HCT116 (cell line): ENCODE data around the gene MOB3B. TPM values are rescaled to one million over a fixed set of nuclear protein-coding genes. Genes with fewer than 3 reads are reported as not detected.
"Not testable (repeated sequence)": the region's sequence is repeated elsewhere in the genome, so short reads cannot be mapped to it uniquely, and the experiment has no call there.

Source experiments
- ATAC-seq: fragments of 200-7000 bp; cut with Tn5 transposase; 2 replicates; pipeline ENCODE4 v1.9.1; 2020; ENCODE audit warnings: mild to moderate bottlenecking, moderate library complexity
- BruUV-seq: library from RNA; stranded (reverse); fragments of 400-500 nt; replicated peaks from 2 replicates; lab custom pipeline; 2021; lab: Mats Ljungman, UMichigan
- CTCF ChIA-PET: fragments of 300-600 bp; sonication (Branson Sonifier 250); formaldehyde crosslinking; loops from one replicate; lab custom pipeline; 2021; ENCODE audit warnings: antibody characterized with exemption; lab: Charles Lee
- POLR2A ChIA-PET: fragments of 300-600, 350-600 bp; sonication (Branson Sonifier 250); formaldehyde crosslinking; loops from one replicate; lab custom pipeline; 2021; ENCODE audit warnings: antibody characterized with exemption; lab: Charles Lee
- RAD21 ChIA-PET, 2 experiments: fragments of 300-600 bp; sonication (Branson Sonifier 250); formaldehyde crosslinking; loops; one replicate each; lab custom pipeline; 2023; ENCODE audit warnings: low total read pairs in 2 of 2; ENCODE audit not compliant: uncharacterized antibody in 2 of 2, unreplicated experiment in 2 of 2, low non-redundant PET in 1 of 2; lab: Charles Lee
- DNase-seq: peaks from one replicate; pipeline ENCODE4 v3.0.0-alpha.2; 2010; ENCODE audit warnings: low read depth, low spot score
- H2AFZ ChIP-seq: fragments of 200-600 bp; shearing (Covaris generic), sonication (generic); 2 replicates; pipeline ENCODE4 v1.6.1; 2017; ENCODE audit warnings: low read depth, mixed run types, mixed read lengths, antibody characterized with exemption, low read length; ENCODE audit not compliant: poor library complexity, severe bottlenecking
- H3K27ac ChIP-seq: 2 replicates; pipeline ENCODE4 v1.5.1; 2012; ENCODE audit warnings: low read depth, low read length
- H3K27me3 ChIP-seq: fragments of 200-600 bp; sonication (generic); 2 replicates; pipeline ENCODE4 v1.6.1; 2016; ENCODE audit warnings: mixed run types, low read length, mixed read lengths; ENCODE audit not compliant: insufficient read depth
- H3K36me3 ChIP-seq, 2 experiments: fragments of 200-500 bp in 1 of 2; fragments of 200-600 bp in 1 of 2; sonication (Bioruptor generic) in 1 of 2; sonication (generic) in 1 of 2; 2 replicates each; pipeline versions ENCODE4 v1.5.1 to v1.6.1; 2014 to 2016; ENCODE audit warnings: low read length in 2 of 2, inconsistent platforms in 1 of 2, mixed read lengths in 1 of 2, mixed run types in 1 of 2; ENCODE audit not compliant: insufficient read depth in 2 of 2, control insufficient read depth in 1 of 2
- H3K4me1 ChIP-seq, 2 experiments: fragments of 200-600 bp in 1 of 2; sonication (generic) in 1 of 2; 2 replicates each; pipeline versions ENCODE4 v1.5.1 to v1.6.1; 2012 to 2017; ENCODE audit warnings: low read length in 2 of 2, inconsistent platforms in 1 of 2, mild to moderate bottlenecking in 1 of 2, mixed read lengths in 1 of 2, mixed run types in 1 of 2, moderate library complexity in 1 of 2; ENCODE audit not compliant: insufficient read depth in 2 of 2, control insufficient read depth in 1 of 2
- H3K4me2 ChIP-seq: fragments of 200-600 bp; sonication (generic); 2 replicates; pipeline ENCODE4 v1.6.1; 2017; ENCODE audit warnings: mixed run types, low read length, mixed read lengths
- H3K4me3 ChIP-seq, 2 experiments: fragments of 200-600 bp in 1 of 2; sonication (generic) in 1 of 2; replicated peaks in 1 of 2; 2 replicates each; pipeline ENCODE4 v1.5.1; 2011 to 2016; ENCODE audit warnings: low read length in 2 of 2, control low read depth in 1 of 2, low read depth in 1 of 2, mild to moderate bottlenecking in 1 of 2, mixed read lengths in 1 of 2, mixed run types in 1 of 2
- H3K79me2 ChIP-seq: fragments of 200-600 bp; sonication (generic); 2 replicates; pipeline ENCODE4 v1.6.1; 2017; ENCODE audit warnings: mild to moderate bottlenecking, mixed run types, low read length, moderate library complexity, mixed read lengths; ENCODE audit not compliant: insufficient read depth
- H3K9ac ChIP-seq: fragments of 200-600 bp; sonication (generic); 2 replicates; pipeline ENCODE4 v1.6.1; 2016; ENCODE audit warnings: low read length, mixed read lengths
- H3K9me2 ChIP-seq: fragments of 200-600 bp; sonication (generic), shearing (Covaris generic); 2 replicates; pipeline ENCODE4 v1.6.1; 2017; ENCODE audit warnings: mixed run types, mild to moderate bottlenecking, moderate library complexity; ENCODE audit not compliant: insufficient read depth
- H3K9me3 ChIP-seq, 2 experiments: fragments of 200-500 bp in 1 of 2; fragments of 200-600 bp in 1 of 2; sonication (Bioruptor generic) in 1 of 2; sonication (generic) in 1 of 2; 2 replicates each; pipeline ENCODE4 v1.6.1; 2014 to 2017; ENCODE audit warnings: low read length in 2 of 2, mixed read lengths in 2 of 2, inconsistent platforms in 1 of 2, low read depth in 1 of 2, mild to moderate bottlenecking in 1 of 2, mixed run types in 1 of 2, moderate library complexity in 1 of 2; ENCODE audit not compliant: control insufficient read depth in 1 of 2, insufficient read depth in 1 of 2
- H4K20me1 ChIP-seq: fragments of 200-600 bp; sonication (generic), shearing (Covaris generic); 2 replicates; pipeline ENCODE4 v1.6.1; 2017; ENCODE audit warnings: mixed run types, mild to moderate bottlenecking, moderate library complexity; ENCODE audit not compliant: insufficient read depth
- intact Hi-C: fragments of 100-400 bp; cut with micrococcal nuclease; formaldehyde crosslinking; loops from 2 replicates; pipeline ENCODE4 v1.10.0; 2022
- total RNA-seq: library from RNA; stranded (reverse); gene quantifications from one replicate; pipeline ENCODE4 v1.2.1, GENCODE V29; 2021; ENCODE audit not compliant: unreplicated experiment
- TF ChIP-seq, protein P1 (sequence below): IDR thresholded peaks from 2 replicates; pipeline ENCODE4 v1.6.1; 2012

Gene MOB3B
- total RNA-seq, 1 experiment from 2014 or later = 1.2 TPM

DNA sequence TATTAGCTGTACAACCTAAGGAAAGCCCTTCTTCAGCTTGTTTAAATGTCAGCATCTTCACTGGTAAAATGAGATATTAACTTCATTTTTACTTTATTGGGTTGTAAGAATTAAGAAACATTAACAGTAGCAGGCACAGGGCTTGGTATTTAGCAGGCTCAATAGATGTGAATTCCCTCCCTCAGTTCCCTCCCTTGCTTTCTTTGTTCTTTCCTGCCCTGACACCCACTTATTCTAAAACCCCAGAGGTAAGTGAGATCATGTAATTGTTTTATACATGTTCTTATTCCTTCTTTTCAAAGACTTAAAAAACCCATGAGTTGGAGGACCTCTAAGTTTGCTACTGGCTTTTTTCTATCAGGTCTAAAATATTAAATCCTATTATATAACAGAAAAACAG is 78.9 kb downstream of the MOB3B start:
- ChIA-PET CTCF (no interaction called here), POLR2A (no interaction called here), RAD21 (no interaction called here)
- no peaks in the 10 kb centered on the region for H3K79me2 ChIP-seq
- H3K27ac ChIP-seq = no peak overlapping the region
- H3K27me3 ChIP-seq = no peaks in the 10 kb centered on the region; the same call in 1 of the 2 replicates
- no peaks in the 10 kb centered on the region for H3K9me3 ChIP-seq
- no peak for DNase-seq
- H3K9me2 ChIP-seq = no peaks in the 10 kb centered on the region
- no peaks in the 10 kb centered on the region for H4K20me1 ChIP-seq
- H3K9ac ChIP-seq = no peak overlapping the region
- ATAC-seq = no peak
- H3K36me3 ChIP-seq = no peaks in the 10 kb centered on the region
- H2AFZ ChIP-seq = no peak overlapping the region
- no TSS peak for BruUV-seq
- H3K4me1 ChIP-seq = no peaks in the 10 kb centered on the region
- TF ChIP-seq, protein P1, sequence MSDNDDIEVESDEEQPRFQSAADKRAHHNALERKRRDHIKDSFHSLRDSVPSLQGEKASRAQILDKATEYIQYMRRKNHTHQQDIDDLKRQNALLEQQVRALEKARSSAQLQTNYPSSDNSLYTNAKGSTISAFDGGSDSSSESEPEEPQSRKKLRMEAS = no peak
- TF ChIP-seq, all 23 proteins: peak for 0
- Histone ChIP-seq H3K4me2 (no peak overlapping the region), H3K4me3 (no peak overlapping the region)
- intact Hi-C loops = no loop called here

DNA sequence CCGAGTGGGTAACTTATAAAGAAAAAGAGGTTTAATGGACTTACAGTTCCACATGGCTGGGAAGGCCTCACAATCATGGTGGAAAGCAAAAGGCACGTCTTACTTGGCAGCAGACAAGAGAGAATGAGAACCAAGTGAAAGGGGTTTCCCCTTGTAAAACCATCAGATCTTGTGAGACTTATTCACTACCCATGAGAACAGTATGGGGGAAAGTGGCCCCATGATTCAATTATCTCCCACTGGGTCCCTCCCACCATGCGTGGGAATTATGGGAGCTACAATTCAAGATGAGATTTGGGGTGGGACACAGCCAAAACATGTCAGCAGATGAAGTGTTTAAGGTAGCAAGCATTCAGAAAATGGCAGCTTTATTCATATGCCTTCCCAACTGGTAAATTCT is 81.3 kb downstream of the MOB3B start:
- POLR2A ChIA-PET, H3K27me3 ChIP-seq, RAD21 ChIA-PET: not testable (repeated sequence)

More for the DNA sequence above, 81.3 kb downstream of the MOB3B start:
- H2AFZ ChIP-seq, H3K27ac ChIP-seq, H3K4me2 ChIP-seq, DNase-seq, CTCF ChIA-PET, H4K20me1 ChIP-seq, H3K36me3 ChIP-seq, H3K9ac ChIP-seq, H3K4me3 ChIP-seq, intact Hi-C loops, H3K4me1 ChIP-seq, ATAC-seq, H3K9me3 ChIP-seq, H3K79me2 ChIP-seq, BruUV-seq, H3K9me2 ChIP-seq: not testable (repeated sequence)
